SH-SY5Y (cell line): ENCODE measurements around the gene COMMD4.

Experiments used
- GATA2 ChIP-seq: IDR thresholded peaks from 2 replicates; pipeline ENCODE4 v1.6.1; 2011; ENCODE audit warnings: mild to moderate bottlenecking, low read depth, low read length
- GATA3 ChIP-seq: IDR thresholded peaks from 2 replicates; pipeline ENCODE4 v1.6.1; 2011; ENCODE audit warnings: low read depth, mild to moderate bottlenecking, low read length, moderate library complexity

COMMD4 gene

DNA sequence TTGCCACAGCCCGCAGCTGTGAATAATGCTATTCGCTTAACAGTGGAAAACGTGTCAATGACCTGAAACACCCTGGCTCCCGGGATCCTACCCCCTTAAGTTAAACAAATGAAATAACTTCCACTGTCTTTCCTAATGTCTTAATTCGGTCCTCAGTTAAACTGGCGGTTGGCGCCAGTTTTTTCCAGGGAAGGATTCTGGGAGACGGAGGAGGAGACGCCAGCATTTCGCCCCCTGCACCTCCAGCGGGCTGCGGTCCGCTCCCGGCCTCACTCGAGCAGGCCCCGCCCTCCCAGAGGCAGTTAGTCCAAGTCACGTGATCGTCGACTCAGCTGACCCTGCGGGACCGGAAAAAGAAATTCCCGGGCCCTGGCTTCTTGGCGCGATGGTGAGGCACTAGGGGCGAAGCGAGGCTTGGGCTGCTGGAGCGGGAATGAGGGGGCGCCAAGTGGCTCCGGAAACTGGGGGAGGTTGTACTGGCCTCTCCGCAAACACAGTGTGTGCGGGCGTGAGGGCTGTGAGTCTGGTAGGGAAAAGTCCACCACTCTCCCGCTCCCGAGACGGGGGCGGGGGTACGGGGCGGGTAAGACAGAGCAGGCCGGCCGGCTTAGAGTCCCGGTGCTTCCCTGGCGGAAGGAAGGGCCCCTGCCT is at the start of gene COMMD4:
Gene COMMD4 (plus strand): TSS at position 359 of the 651 bp plus-strand sequence. CDS start 27 bp downstream, at position 386.
- TF ChIP-seq GATA3 = no peak
- no peak for TF ChIP-seq GATA2

DNA sequence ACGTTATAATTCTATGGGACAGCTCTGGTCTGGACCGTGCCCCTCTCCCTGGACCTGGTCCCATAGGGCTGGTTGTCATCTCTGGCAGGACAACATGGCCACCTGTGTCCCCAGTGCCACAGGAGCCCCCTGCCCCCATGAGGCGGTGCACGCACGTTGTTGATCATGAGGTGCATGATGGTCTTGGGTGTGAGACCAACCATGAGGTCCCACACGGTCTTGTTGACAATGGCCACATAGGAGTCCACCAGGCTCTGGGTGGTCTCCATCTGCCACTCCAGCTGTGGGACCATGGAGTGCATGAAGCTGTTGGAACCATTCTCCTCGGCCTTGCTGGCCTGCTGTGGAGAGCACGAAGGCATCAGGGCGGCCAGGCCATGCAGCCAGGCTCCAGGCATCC is 33.5 kb upstream of the COMMD4 start:
- TF ChIP-seq GATA2 (no peak), GATA3 (no peak)

DNA sequence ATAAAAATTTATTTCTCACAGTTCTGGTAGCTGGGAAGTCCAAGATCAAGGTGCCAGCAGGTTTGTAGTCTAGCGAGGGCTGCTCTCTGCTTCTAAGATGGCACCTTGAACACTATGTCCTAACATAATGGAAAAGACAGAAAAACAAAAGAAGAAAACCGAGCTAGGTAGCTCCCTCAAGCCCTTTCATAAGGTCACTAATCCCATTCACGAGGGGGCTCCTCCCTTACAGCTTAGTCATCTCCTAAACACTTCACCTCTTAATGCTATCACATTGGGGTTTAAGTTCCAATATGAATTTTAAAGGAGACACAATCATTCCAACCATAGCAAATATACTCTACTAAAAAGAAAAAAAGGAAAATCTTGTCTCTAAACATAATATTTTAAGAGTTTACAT is 29.7 kb upstream of the COMMD4 start:
- TF ChIP-seq GATA2 (no peak), GATA3 (no peak)

DNA sequence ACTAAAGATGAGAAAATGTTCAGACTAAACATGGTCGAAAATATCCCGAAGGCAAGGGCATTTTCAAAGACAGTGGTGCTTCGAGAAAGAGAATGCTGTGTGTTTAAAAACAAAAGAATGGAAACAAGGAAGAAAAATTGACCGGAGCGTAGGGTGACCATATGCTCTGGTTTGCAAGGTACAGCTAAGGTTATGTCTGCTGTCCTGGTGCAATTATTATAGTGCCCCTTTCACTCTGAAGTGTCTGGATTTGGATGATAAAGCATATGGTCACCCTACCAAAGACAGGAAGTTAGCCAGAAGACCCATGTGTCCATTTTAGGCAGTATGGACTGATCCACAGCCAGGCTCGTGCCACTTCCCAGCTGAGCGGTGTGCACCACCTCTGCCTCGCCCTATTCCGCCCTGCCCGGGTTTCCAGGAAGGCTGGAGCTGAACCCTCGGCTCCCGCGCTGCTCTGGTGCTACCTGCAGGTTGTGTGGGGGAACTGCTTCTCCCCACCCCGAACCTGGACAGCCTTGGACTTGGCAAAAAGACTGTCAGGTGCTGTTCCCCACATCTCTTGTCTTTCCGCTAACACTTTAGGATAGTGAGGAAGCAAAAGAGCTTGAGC is 28.0 kb upstream of the COMMD4 start:
- TF ChIP-seq GATA3 (no peak), GATA2 (no peak)

DNA sequence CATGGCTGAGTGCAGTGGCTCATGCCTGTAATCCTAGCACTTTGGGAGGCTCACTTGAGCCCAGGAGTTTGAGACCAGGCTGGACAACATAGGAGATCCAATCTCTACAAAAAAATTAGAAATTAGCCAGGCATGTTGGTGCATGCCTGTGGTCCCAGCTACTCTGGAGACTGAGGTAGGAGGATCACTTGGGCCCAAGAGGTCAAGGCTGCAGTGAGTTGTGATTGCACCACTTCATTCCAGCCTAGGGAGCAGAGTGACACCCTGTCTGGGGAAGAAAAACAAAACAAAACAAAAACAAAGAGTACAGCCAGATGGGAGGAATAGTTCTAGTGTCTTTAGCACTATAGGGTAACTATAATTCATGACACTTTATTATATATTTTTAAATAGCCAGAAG is 26.2 kb upstream of the COMMD4 start:
- TF ChIP-seq GATA2 (no peak), GATA3 (no peak)

DNA sequence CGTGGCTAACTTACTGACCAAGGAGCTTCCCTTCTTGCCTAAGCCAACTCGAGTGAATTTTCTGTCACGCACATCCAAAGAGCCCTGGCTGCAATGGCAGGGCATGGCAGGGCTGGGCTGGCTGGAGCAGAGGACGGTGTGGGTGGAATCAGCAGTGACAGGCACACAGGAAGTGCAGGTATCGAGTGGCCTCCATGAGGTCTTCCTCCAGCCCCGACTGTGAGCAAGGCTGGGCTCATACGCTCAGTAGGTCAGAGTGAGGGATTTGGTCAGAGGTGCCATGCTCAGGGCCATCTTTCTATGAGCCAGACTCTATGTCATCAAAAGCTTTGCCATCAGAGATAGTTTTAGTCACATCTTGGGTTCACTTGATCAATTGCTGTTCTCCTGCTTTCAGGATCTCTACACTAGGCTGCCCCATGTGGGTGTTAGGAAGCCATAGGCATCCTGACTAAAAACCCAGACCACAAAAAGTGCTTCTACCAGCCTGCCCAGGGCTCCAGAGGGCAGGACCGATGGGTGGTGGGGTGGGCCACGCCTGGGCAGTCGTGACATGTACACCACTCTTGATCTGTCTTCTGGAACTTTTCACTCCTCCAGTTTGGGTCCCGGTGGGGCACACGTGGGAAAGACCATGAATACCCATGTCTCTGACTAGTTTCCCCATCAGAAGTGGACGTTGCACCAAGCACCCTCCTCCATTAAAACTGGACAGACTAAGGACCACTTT is 22.6 kb upstream of the COMMD4 start:
- TF ChIP-seq GATA2 = no peak
- no peak for TF ChIP-seq GATA3

DNA sequence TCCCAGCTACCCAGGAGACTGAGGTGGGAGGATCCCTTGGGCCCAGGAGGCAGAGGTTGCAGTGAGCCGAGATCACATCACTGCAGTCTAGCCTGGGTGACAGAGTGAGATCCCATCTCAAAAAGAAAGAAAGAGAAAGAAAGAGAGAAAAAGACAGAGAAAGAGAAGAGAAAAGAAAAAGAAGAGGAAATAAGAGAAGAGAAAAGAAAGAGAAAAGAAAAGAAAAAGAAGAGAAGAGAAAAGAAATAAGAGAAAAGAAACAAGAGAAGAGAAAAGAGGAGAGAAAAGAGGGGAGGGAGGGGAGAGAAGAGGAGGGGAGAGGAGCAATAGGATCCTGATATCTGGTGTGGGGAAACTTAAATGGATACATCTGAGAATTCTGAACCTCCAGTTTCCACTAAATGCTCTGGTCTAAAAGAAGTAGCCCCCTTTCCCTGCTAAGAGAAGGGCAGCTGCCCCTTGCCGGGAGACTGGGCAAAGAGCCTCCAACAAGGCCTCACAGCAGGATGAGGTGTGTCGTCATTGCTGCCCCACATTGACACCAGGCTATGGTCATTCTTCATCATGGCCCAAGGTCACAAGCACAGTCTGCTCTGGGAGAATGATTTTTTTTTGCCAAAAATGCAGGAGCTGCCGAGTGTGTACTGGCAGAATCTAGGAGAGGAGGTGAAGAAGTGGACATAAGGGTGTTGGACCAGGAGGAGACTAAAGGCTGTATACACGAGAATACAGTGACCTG is 21.1 kb upstream of the COMMD4 start:
- TF ChIP-seq GATA2 (no peak), GATA3 (no peak)

DNA sequence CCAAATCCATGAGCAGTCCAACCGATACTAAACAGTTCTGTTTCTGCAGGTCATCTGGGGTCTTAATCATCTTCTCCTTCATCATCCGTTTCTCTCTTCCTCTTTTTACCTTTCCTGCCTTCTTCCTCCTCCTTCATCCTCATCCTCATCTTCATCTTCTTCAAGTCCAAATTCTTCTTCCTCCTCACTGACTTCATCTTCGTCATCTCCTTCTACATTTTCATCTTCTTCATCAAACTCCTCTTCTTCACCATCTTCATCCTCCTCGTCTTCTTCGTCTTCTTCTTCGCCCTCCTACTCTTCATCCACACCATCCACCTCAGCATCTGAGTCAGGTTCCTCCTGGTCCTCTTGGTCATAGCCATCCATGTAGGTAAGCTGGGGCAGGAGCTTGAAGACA is 14.2 kb upstream of the COMMD4 start:
- no peak for TF ChIP-seq GATA3
- TF ChIP-seq GATA2 = no peak

DNA sequence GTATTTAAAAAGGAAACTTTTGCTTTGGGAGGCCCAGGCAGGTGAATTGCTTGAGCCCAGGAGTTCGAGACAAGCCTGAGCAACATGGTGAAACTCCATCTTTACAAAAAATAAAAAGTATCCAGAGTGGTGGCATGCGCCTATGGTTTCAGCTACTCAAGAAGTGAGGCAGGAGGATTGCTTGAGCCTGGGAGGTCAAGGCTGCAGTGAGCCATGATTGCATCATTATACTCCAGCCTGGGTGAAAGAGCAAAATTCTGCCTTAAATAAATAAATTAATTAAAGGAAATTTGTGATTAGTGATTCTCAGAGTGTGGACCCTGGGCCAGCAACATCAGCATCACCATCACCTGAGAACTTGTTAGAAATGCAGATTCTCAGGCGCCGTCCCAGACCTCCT is 9.9 kb upstream of the COMMD4 start:
- no peak for TF ChIP-seq GATA2
- TF ChIP-seq GATA3 = no peak

DNA sequence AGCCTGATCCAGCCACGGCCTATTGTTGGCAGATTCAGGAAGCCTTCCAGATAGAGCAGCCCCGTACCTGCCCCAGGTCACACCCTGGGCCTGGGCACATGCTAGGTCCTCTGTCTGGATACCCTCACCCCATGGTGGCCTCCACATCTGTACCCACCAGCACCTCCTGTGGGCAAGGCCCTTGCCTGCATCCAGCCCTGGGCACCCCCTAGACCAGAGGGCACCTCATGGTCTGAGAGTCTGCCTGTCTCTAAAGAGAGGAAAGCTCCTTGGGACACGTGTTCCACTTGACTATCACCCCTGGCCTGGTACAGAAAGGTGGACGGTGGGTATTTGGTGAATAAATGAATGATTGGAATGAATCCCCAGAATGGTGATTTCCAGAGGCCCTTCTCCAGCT is 8.9 kb upstream of the COMMD4 start:
- no peak for TF ChIP-seq GATA2

DNA sequence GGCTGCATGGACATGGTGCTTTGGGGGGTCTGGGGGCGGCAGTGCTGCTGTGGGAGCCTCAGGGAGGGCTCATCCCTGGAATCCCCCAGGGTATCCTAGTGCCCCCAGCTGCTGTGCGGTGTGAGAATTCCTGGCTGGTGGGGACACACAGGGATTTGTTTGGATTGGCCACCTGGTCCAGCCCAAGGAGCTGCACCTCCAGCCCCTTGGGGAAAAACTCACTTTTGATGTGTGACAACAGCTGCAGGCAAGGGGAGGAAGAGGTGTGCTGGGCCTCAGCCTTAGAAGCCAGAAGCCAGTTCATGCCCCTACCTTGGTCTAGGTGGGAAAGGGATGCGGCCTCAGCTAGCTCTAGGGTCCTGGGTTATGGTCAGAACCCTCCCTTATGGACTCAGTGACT is 8.4 kb upstream of the COMMD4 start:
- TF ChIP-seq GATA2 = no peak
- TF ChIP-seq GATA3 = no peak

DNA sequence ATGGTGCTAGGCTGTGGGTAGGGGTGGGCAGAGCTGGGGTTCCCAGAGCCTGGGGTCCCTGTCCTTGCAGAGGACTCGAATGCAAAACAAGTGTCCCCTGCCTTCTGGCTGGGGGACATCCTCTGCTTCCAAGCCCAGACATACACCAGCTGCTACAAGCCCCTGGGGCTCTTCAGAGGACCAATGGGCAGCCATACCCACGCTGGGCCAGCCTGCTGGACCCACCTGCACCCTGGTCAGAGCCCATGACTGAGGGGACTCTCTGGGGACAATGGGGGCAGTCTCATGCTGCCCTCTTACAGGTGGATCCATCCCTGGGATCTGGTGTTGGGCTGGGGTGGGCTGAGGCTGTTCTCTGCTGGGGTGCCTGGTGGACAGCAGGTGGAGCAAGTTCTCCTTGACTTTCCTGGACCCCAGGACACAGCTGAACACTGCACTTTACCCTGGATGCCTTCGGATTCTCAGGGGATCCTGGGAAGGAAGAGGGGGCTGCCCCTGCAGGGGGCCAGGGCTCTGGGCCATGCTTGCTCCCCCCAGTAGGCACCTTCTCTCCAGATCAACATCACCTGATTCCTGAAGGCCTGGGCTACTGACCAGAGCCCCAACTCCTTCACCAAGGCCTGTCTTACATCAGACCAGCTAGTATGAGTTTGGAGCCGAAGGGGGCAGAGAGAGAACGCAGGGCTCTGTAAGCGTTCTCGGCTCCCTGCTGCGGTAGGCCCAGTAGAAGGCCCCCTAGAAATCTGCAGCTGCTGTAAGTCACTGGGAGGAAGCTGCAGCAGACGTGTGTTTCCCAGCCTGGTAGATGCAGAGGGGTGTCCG is 7.2 kb upstream of the COMMD4 start:
- TF ChIP-seq GATA2 (no peak), GATA3 (no peak)

DNA sequence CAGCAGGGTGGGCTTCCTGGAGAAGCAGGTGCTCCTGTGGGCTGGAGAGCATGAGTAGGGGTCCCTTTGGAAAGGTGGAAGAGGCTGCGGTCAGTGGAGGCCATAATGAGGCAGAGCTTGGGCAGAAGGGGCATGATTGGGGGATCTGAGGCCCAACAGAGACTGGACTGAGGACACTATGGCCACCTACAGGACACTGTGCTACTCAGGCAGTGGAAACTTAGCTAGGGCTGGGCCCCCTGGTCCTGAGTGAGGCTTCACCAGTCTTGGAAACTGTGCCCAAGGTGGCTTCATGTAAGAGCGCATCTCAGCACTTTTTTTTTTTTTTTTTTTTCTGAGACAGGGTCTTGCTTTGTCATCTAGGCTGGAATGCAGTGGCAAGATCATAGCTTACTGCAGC is 6.3 kb upstream of the COMMD4 start:
- no peak for TF ChIP-seq GATA3
- no peak for TF ChIP-seq GATA2

DNA sequence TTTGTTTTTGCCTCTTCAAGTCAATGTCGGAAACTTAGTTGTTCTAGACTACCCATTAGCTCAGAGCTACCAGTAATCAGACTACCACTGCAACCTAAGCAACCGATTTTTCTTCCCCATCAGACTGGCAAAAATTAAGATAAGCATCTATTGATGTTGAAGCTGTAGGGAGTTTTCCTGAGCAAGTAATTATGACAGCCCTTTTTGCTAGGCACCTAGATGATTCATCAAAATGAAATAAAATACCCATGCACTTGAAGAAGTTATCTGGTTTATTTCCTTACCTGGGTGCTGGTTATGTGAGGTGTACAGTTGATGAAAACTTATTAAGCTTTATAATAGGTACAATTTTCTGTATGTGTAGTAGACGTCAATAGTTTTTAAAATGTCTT is 554 bp upstream of the COMMD4 start:
- TF ChIP-seq GATA2 (no peak; the same call in 1 of the 2 replicates), GATA3 (no peak)
